Calu3 (cell line): ENCODE data around the gene CPNE5. TPM values are rescaled to one million over a fixed set of nuclear protein-coding genes. Genes with fewer than 3 reads are reported as not detected.

Experiments used
- BruUV-seq: library from RNA; stranded (reverse); fragments of 400-500 nt; replicated peaks from 2 replicates; lab custom pipeline; 2021; lab: Mats Ljungman, UMichigan
- CTCF ChIA-PET: fragments of 300-600 bp; sonication (Branson Sonifier 250); formaldehyde crosslinking; loops from one replicate; lab custom pipeline; 2022; ENCODE audit warnings: antibody characterized with exemption; lab: Charles Lee
- DNase-seq: peaks from one replicate; pipeline ENCODE4 v3.0.0; 2022
- H3K27ac Mint-ChIP-seq: one replicate; pipeline ENCODE4 v1.8.0; 2022; ENCODE audit warnings: mixed read lengths; ENCODE audit not compliant: unreplicated experiment
- H3K27me3 Mint-ChIP-seq: one replicate; pipeline ENCODE4 v1.8.0; 2022; ENCODE audit warnings: mixed read lengths; ENCODE audit not compliant: unreplicated experiment
- H3K36me3 Mint-ChIP-seq: one replicate; pipeline ENCODE4 v1.8.0; 2022; ENCODE audit warnings: mild to moderate bottlenecking, moderate library complexity, mixed read lengths; ENCODE audit not compliant: insufficient read depth, unreplicated experiment
- H3K4me1 Mint-ChIP-seq: one replicate; pipeline ENCODE4 v1.8.0; 2022; ENCODE audit warnings: mild to moderate bottlenecking, low read depth, mixed read lengths; ENCODE audit not compliant: unreplicated experiment
- H3K4me3 Mint-ChIP-seq: one replicate; pipeline ENCODE4 v1.8.0; 2022; ENCODE audit warnings: mild to moderate bottlenecking, low read depth, moderate library complexity, mixed read lengths; ENCODE audit not compliant: unreplicated experiment
- H3K9me3 Mint-ChIP-seq: one replicate; pipeline ENCODE4 v1.8.0; 2022; ENCODE audit warnings: low read depth, mixed read lengths; ENCODE audit not compliant: unreplicated experiment
- CTCF ChIP-seq: fragments of 200-600 bp; IDR thresholded peaks from one replicate; pipeline ENCODE4 v1.8.0; 2022; ENCODE audit warnings: antibody characterized with exemption; ENCODE audit not compliant: unreplicated experiment
- intact Hi-C: fragments of 100-400 bp; cut with micrococcal nuclease; formaldehyde crosslinking; loops from one replicate; pipeline ENCODE4 v1.10.0; 2022; ENCODE audit not compliant: unreplicated experiment
- total RNA-seq: library from RNA; stranded (reverse); gene quantifications from 2 replicates; pipeline ENCODE4 v1.2.3, GENCODE V29; 2022

The CPNE5 gene
- total RNA-seq, 1 experiment from 2014 or later = not detected

GRCh38 chr6:36809941-36810803, 29.1 kb downstream of the CPNE5 start:
- no peak overlapping the region for H3K27ac Mint-ChIP-seq
- H3K4me1 Mint-ChIP-seq = no peaks in the 10 kb centered on the region
- peaks cover 53% of the 10 kb centered on the region for H3K27me3 Mint-ChIP-seq
- no peak overlapping the region for H3K4me3 Mint-ChIP-seq
- BruUV-seq = no TSS peak
- intact Hi-C loops = no loop called here
- H3K36me3 Mint-ChIP-seq = no peaks in the 10 kb centered on the region
- no peak for TF ChIP-seq CTCF
- DNase-seq = no peak
- CTCF ChIA-PET = interaction anchor here (0.5 kb wide), 1 partner anchor 210 kb away, joined by 5 read pairs; no protein-coding TSS in a partner anchor
- H3K9me3 Mint-ChIP-seq = no peaks in the 10 kb centered on the region

GRCh38 chr6:36809156-36809555, 30.1 kb downstream of the CPNE5 start:
- Mint-ChIP-seq H3K27ac (no peak overlapping the region), H3K9me3 (no peaks in the 10 kb centered on the region), H3K4me1 (no peaks in the 10 kb centered on the region), H3K4me3 (no peak overlapping the region), H3K36me3 (no peaks in the 10 kb centered on the region), H3K27me3 (peaks cover 63% of the 10 kb centered on the region)
- intact Hi-C loops = no loop called here
- TF ChIP-seq CTCF = no peak
- CTCF ChIA-PET = no interaction called here
- DNase-seq = no peak
- BruUV-seq = no TSS peak

- H3K27me3 Mint-ChIP-seq = peaks cover 68% of the 10 kb centered on the region
- no peaks in the 10 kb centered on the region for H3K9me3 Mint-ChIP-seq
- no TSS peak for BruUV-seq
- TF ChIP-seq CTCF = no peak
- H3K4me1 Mint-ChIP-seq = no peaks in the 10 kb centered on the region
- H3K27ac Mint-ChIP-seq = no peak overlapping the region
- no peaks in the 10 kb centered on the region for H3K36me3 Mint-ChIP-seq
- CTCF ChIA-PET = no interaction called here
- intact Hi-C loops = no loop called here
- H3K4me3 Mint-ChIP-seq = no peak overlapping the region
- no peak for DNase-seq
Observed at GRCh38 chr6:36808634-36809033, 30.6 kb downstream of the CPNE5 start.

- Mint-ChIP-seq H3K27me3 (peaks cover 77% of the 10 kb centered on the region), H3K27ac (no peak overlapping the region)
- CTCF ChIA-PET = no interaction called here
Observed at GRCh38 chr6:36807750-36808149, 31.5 kb downstream of the CPNE5 start.

More at GRCh38 chr6:36807750-36808149, 31.5 kb downstream of the CPNE5 start:
- Mint-ChIP-seq H3K4me3 (no peak overlapping the region), H3K36me3 (no peaks in the 10 kb centered on the region), H3K4me1 (no peaks in the 10 kb centered on the region), H3K9me3 (no peaks in the 10 kb centered on the region)
- no peak for DNase-seq
- BruUV-seq = no TSS peak
- intact Hi-C loops = no loop called here
- no peak for TF ChIP-seq CTCF
